NCI-H1417 treated with DMSO at 0.1 percent for 48 hours (cell line): Measurements from ENCODE around the gene EFEMP2.

Experiments
- DNase-seq: peaks from one replicate; lab custom pipeline; 2025; lab: John Stamatoyannopoulos, UW

The EFEMP2 gene

GRCh38 chr11:65872586-65873317, at the start of gene EFEMP2:
Gene EFEMP2 (minus strand): TSS chr11:65872800. CDS start chr11:65872354, 446 bp downstream.
- no peak for DNase-seq

- no peak for DNase-seq
These were observed 49.3 kb upstream of the EFEMP2 start for GRCh38 chr11:65921876-65922275.

- no peak for DNase-seq
These were observed 48.5 kb upstream of the EFEMP2 start for GRCh38 chr11:65921033-65921555.

- DNase-seq, result no peak
These were observed 47.8 kb upstream of the EFEMP2 start for GRCh38 chr11:65920372-65920802.

GRCh38 chr11:65919573-65920371, 47.2 kb upstream of the EFEMP2 start:
- DNase-seq, result no peak

- peak; percentile 94 for DNase-seq
These were observed 46.6 kb upstream of the EFEMP2 start, which contains the start of gene DRAP1 for GRCh38 chr11:65919141-65919572. Gene DRAP1 (plus strand): TSS chr11:65919426. CDS start chr11:65919502, 76 bp downstream.

GRCh38 chr11:65918211-65919140, 45.9 kb upstream of the EFEMP2 start, which contains the start of gene C11orf68:
Gene C11orf68 (minus strand): TSS chr11:65919062. CDS start chr11:65919031, 31 bp downstream.
- no peak for DNase-seq

GRCh38 chr11:65917434-65918210, 45.0 kb upstream of the EFEMP2 start:
- DNase-seq, result no peak

- DNase-seq, result no peak
These were observed 44.5 kb upstream of the EFEMP2 start for GRCh38 chr11:65917077-65917433.

GRCh38 chr11:65916391-65916790, 43.8 kb upstream of the EFEMP2 start:
- no peak for DNase-seq

GRCh38 chr11:65915821-65916251, 43.2 kb upstream of the EFEMP2 start:
- DNase-seq, result no peak

GRCh38 chr11:65915101-65915820, 42.7 kb upstream of the EFEMP2 start:
- DNase-seq, result no peak

- no peak for DNase-seq
These were observed 40.2 kb upstream of the EFEMP2 start for GRCh38 chr11:65912845-65913244.

GRCh38 chr11:65911682-65912568, 39.3 kb upstream of the EFEMP2 start:
- peak; percentile 15 for DNase-seq

GRCh38 chr11:65907878-65908277, 35.3 kb upstream of the EFEMP2 start:
- no peak for DNase-seq

GRCh38 chr11:65906602-65907001, 34.0 kb upstream of the EFEMP2 start:
- no peak for DNase-seq

GRCh38 chr11:65903715-65904114, 31.1 kb upstream of the EFEMP2 start:
- DNase-seq, result no peak

- no peak for DNase-seq
These were observed 30.5 kb upstream of the EFEMP2 start for GRCh38 chr11:65903068-65903481.

GRCh38 chr11:65900899-65901180, 28.2 kb upstream of the EFEMP2 start:
- no peak for DNase-seq
